Kidney epithelial cell (primary cell): Measurements from ENCODE around the gene MEGF11. TPM values are rescaled to one million over a fixed set of nuclear protein-coding genes. Genes with fewer than 3 reads are reported as not detected.

Source experiments
- DNase-seq: peaks from one replicate; pipeline ENCODE4 v3.0.0-alpha.2; 2010; ENCODE audit warnings: low read depth
- H3K27me3 ChIP-seq: 2 replicates; pipeline ENCODE4 v1.6.0; 2011; ENCODE audit warnings: low read length; ENCODE audit not compliant: control insufficient read depth, insufficient read depth
- H3K36me3 ChIP-seq: 2 replicates; pipeline ENCODE4 v1.5.1; 2011; ENCODE audit warnings: low read length; ENCODE audit not compliant: control insufficient read depth, insufficient read depth
- H3K4me3 ChIP-seq: 2 replicates; pipeline ENCODE4 v1.5.1; 2011; ENCODE audit warnings: low read depth, mild to moderate bottlenecking, control low read depth, low read length
- CTCF ChIP-seq: IDR thresholded peaks from 2 replicates; pipeline ENCODE4 v1.5.1; 2011; ENCODE audit warnings: mild to moderate bottlenecking, moderate library complexity, low read length, control low read depth, inconsistent platforms; ENCODE audit not compliant: insufficient read depth, poor library complexity, severe bottlenecking
- total RNA-seq: library from RNA; depleted of rRNA; stranded (reverse); fragments of >200 nt; gene quantifications from 2 replicates; pipeline ENCODE4 v1.2.3, GENCODE V29; 2015

The MEGF11 gene
- total RNA-seq, 1 donor from 2014 or later, result 0.63 TPM

GRCh38 chr15:66076591-66077319 is 176.8 kb downstream of the MEGF11 start:
- H3K27me3 ChIP-seq, result peaks cover 3% of the 10 kb centered on the region
- DNase-seq, result no peak
- no peak overlapping the region for H3K4me3 ChIP-seq
- no peak for TF ChIP-seq CTCF
- H3K36me3 ChIP-seq, result no peaks in the 10 kb centered on the region

- no peak for TF ChIP-seq CTCF
- Histone ChIP-seq H3K36me3 (no peaks in the 10 kb centered on the region), H3K27me3 (peaks cover 3% of the 10 kb centered on the region), H3K4me3 (no peak overlapping the region)
- no peak for DNase-seq
Measured at GRCh38 chr15:66075947-66076346, 177.6 kb downstream of the MEGF11 start.

- no peak for TF ChIP-seq CTCF
- DNase-seq, result no peak
- no peak overlapping the region for H3K4me3 ChIP-seq
- no peaks in the 10 kb centered on the region for H3K36me3 ChIP-seq
- no peaks in the 10 kb centered on the region for H3K27me3 ChIP-seq
Measured at GRCh38 chr15:66072616-66073361, 180.8 kb downstream of the MEGF11 start.

GRCh38 chr15:66071921-66072295 is 181.6 kb downstream of the MEGF11 start:
- no peaks in the 10 kb centered on the region for H3K36me3 ChIP-seq
- TF ChIP-seq CTCF, result no peak
- H3K4me3 ChIP-seq, result no peak overlapping the region
- no peaks in the 10 kb centered on the region for H3K27me3 ChIP-seq
- DNase-seq, result no peak

GRCh38 chr15:66071160-66071920 is 182.2 kb downstream of the MEGF11 start:
- H3K27me3 ChIP-seq, result no peaks in the 10 kb centered on the region
- DNase-seq, result no peak
- TF ChIP-seq CTCF, result no peak

More at GRCh38 chr15:66071160-66071920, 182.2 kb downstream of the MEGF11 start:
- Histone ChIP-seq H3K36me3 (no peaks in the 10 kb centered on the region), H3K4me3 (no peak overlapping the region)
